SK-N-SH (cell line): ENCODE data around the gene ZC3H15. TPM values are rescaled to one million over a fixed set of nuclear protein-coding genes. Genes with fewer than 3 reads are reported as not detected.

Experiments
- CTCF ChIA-PET: fragments of 300-600, 350-600 bp; formaldehyde crosslinking; extraction: SDS; loops from one replicate; lab custom pipeline; 2021; lab: Yijun Ruan, JAX
- POLR2A ChIA-PET: fragments of 350-600 bp; sonication (Branson Sonifier 250); formaldehyde crosslinking; extraction: SDS; loops from one replicate; lab custom pipeline; 2020; ENCODE audit warnings: antibody characterized with exemption, inconsistent platforms; lab: Yijun Ruan, JAX
- DNase-seq: peaks from one replicate; pipeline ENCODE4 v3.0.0; 2012
- H2AFZ ChIP-seq: fragments of 200-600 bp; sonication (generic); 2 replicates; pipeline ENCODE4 v1.8.1; 2016; ENCODE audit warnings: antibody characterized with exemption, mild to moderate bottlenecking, low read depth
- H3F3A ChIP-seq: fragments of 200-600 bp; sonication (generic); replicated peaks from 2 replicates; pipeline ENCODE3; 2016; ENCODE audit warnings: antibody characterized with exemption, mild to moderate bottlenecking; ENCODE audit not compliant: insufficient read depth
- H3K27ac ChIP-seq, 2 experiments: fragments of 200-500 bp in 1 of 2; fragments of 200-600 bp in 1 of 2; sonication (Bioruptor generic) in 1 of 2; sonication (generic), shearing (Covaris generic) in 1 of 2; 2 replicates each; pipeline versions ENCODE4 v1.5.1 to v1.6.1; 2014 to 2016; ENCODE audit warnings: low read depth in 2 of 2, inconsistent platforms in 1 of 2, low read length in 1 of 2, mild to moderate bottlenecking in 1 of 2, mixed read lengths in 1 of 2
- H3K27me3 ChIP-seq: fragments of 200-600 bp; sonication (generic), shearing (Covaris generic); 2 replicates; pipeline ENCODE4 v1.6.1; 2016; ENCODE audit warnings: mixed run types; ENCODE audit not compliant: insufficient read depth
- H3K36me3 ChIP-seq, 2 experiments: fragments of 200-500 bp in 1 of 2; fragments of 200-600 bp in 1 of 2; sonication (Bioruptor generic) in 1 of 2; sonication (generic) in 1 of 2; replicated peaks in 1 of 2; 2 replicates each; pipeline versions ENCODE3 to v1.5.1; 2014 to 2016; ENCODE audit warnings: low read length in 1 of 2, mild to moderate bottlenecking in 1 of 2; ENCODE audit not compliant: insufficient read depth in 2 of 2, control insufficient read depth in 1 of 2
- H3K4me1 ChIP-seq, 2 experiments: fragments of 200-500 bp in 1 of 2; fragments of 200-600 bp in 1 of 2; sonication (Bioruptor generic) in 1 of 2; sonication (generic), shearing (Covaris generic) in 1 of 2; 2 replicates each; pipeline versions ENCODE4 v1.5.1 to v1.6.1; 2014 to 2016; ENCODE audit warnings: low read depth in 1 of 2, low read length in 1 of 2, mixed run types in 1 of 2; ENCODE audit not compliant: insufficient read depth in 2 of 2, control insufficient read depth in 1 of 2
- H3K4me2 ChIP-seq: fragments of 200-600 bp; sonication (generic), shearing (Covaris generic); 2 replicates; pipeline ENCODE4 v1.6.1; 2017; ENCODE audit warnings: mixed run types
- H3K4me3 ChIP-seq, 2 experiments: fragments of 200-500 bp in 1 of 2; fragments of 200-600 bp in 1 of 2; sonication (Bioruptor generic) in 1 of 2; sonication (generic), shearing (Covaris generic) in 1 of 2; 2 replicates each; pipeline versions ENCODE4 v1.5.1 to v1.8.1; 2014 to 2016; ENCODE audit warnings: low read depth in 2 of 2, inconsistent platforms in 1 of 2, low read length in 1 of 2, mild to moderate bottlenecking in 1 of 2, mixed read lengths in 1 of 2, moderate library complexity in 1 of 2
- H3K79me2 ChIP-seq: fragments of 200-600 bp; sonication (generic); 2 replicates; pipeline ENCODE4 v1.8.1; 2017; ENCODE audit warnings: mild to moderate bottlenecking; ENCODE audit not compliant: insufficient read depth
- H3K9ac ChIP-seq: fragments of 200-600 bp; sonication (generic); 2 replicates; pipeline ENCODE4 v1.6.1; 2017; ENCODE audit warnings: mixed run types
- H3K9me2 ChIP-seq: fragments of 200-600 bp; sonication (generic); 2 replicates; pipeline ENCODE4 v1.6.1; 2017; ENCODE audit warnings: mixed run types
- H3K9me3 ChIP-seq: fragments of 200-600 bp; sonication (generic); 2 replicates; pipeline ENCODE4 v1.6.1; 2017; ENCODE audit warnings: mixed run types, mild to moderate bottlenecking, moderate library complexity
- H4K20me1 ChIP-seq: fragments of 200-600 bp; sonication (generic); 2 replicates; pipeline ENCODE4 v1.6.1; 2017; ENCODE audit warnings: mild to moderate bottlenecking, mixed run types; ENCODE audit not compliant: insufficient read depth
- CTCF ChIP-seq: fragments of 200-600 bp; sonication (generic); IDR thresholded peaks from 2 replicates; pipeline ENCODE4 v1.6.1; 2017; ENCODE audit warnings: antibody characterized with exemption, mild to moderate bottlenecking, moderate library complexity
- EP300 ChIP-seq, 2 experiments: IDR thresholded peaks; 2 replicates each; pipeline versions ENCODE4 v1.4.0 to v1.6.1; 2012; ENCODE audit warnings: borderline replicate concordance in 1 of 2, low read depth in 1 of 2, low read length in 1 of 2
- EZH2phosphoT487 ChIP-seq: fragments of 200-600 bp; sonication (generic); IDR thresholded peaks from 2 replicates; pipeline ENCODE4 v1.6.1; 2017; ENCODE audit warnings: low read depth, mixed run types, mild to moderate bottlenecking, antibody characterized with exemption, moderate library complexity, borderline replicate concordance
- FOXJ3 ChIP-seq: sonication (generic); formaldehyde crosslinking; IDR thresholded peaks from 2 replicates; pipeline ENCODE4 v1.5.1; 2020; ENCODE audit warnings: mild to moderate bottlenecking, missing genetic modification reagents
- GATA2 ChIP-seq: sonication (generic); formaldehyde crosslinking; IDR thresholded peaks from 2 replicates; pipeline ENCODE4 v1.5.0; 2020; ENCODE audit warnings: mild to moderate bottlenecking, missing genetic modification reagents
- IRF3 ChIP-seq: fragments of 150-350 bp; IDR thresholded peaks from 2 replicates; pipeline ENCODE4 v1.6.1; 2016; ENCODE audit warnings: mild to moderate bottlenecking, low read depth, low read length
- JUND ChIP-seq: IDR thresholded peaks from 2 replicates; pipeline ENCODE4 v1.4.0; 2012
- MEF2A ChIP-seq: IDR thresholded peaks from 2 replicates; pipeline ENCODE4 v1.4.0; 2012; ENCODE audit warnings: low read depth, borderline replicate concordance
- NRF1 ChIP-seq: IDR thresholded peaks from 2 replicates; pipeline ENCODE4 v1.6.1; 2012; ENCODE audit warnings: low read depth, mild to moderate bottlenecking, low read length
- PBX3 ChIP-seq: IDR thresholded peaks from 2 replicates; pipeline ENCODE4; 2012
- POLR2AphosphoS5 ChIP-seq: IDR thresholded peaks from 2 replicates; pipeline ENCODE4 v1.6.1; 2012; ENCODE audit warnings: low read depth, low read length
- RAD21 ChIP-seq: IDR thresholded peaks from 2 replicates; pipeline ENCODE4 v1.6.1; 2012; ENCODE audit warnings: mild to moderate bottlenecking, low read length
- RCOR1 ChIP-seq: fragments of 150-350 bp; IDR thresholded peaks from 2 replicates; pipeline ENCODE4 v1.6.1; 2017; ENCODE audit warnings: antibody characterized with exemption, low read length
- REST ChIP-seq: IDR thresholded peaks from 2 replicates; pipeline ENCODE4 v1.6.1; 2012; ENCODE audit warnings: mild to moderate bottlenecking, low read depth, low read length, moderate library complexity
- RXRA ChIP-seq: IDR thresholded peaks from 2 replicates; pipeline ENCODE4 v1.4.0; 2012; ENCODE audit warnings: low read depth, mild to moderate bottlenecking, borderline replicate concordance
- SMC3 ChIP-seq: IDR thresholded peaks from 2 replicates; pipeline ENCODE4 v1.6.1; 2012; ENCODE audit warnings: low read depth, low read length, improper control_type of control experiment
- TAF1 ChIP-seq: IDR thresholded peaks from 2 replicates; pipeline ENCODE4 v1.6.1; 2012; ENCODE audit warnings: low read depth, mild to moderate bottlenecking, low read length, moderate library complexity, borderline replicate concordance
- TCF12 ChIP-seq: IDR thresholded peaks from 2 replicates; pipeline ENCODE4 v1.4.0; 2012
- USF1 ChIP-seq: IDR thresholded peaks from 2 replicates; pipeline ENCODE4 v1.4.0; 2012; ENCODE audit warnings: low read depth, borderline replicate concordance
- WGBS: methylation state at CpG from one replicate; pipeline ENCODE4 v1.1.6; 2017; ENCODE audit warnings: low lambda C conversion rate; 5-methylcytosine and 5-hydroxymethylcytosine counted together
- polyA plus RNA-seq, 3 experiments: library from polyadenylated mRNA; depleted of rRNA; stranded (reverse); fragments of >200 nt; gene quantifications; 2 replicates each; pipeline ENCODE4 v1.2.3, GENCODE V29; 2012

The ZC3H15 gene
- polyA plus RNA-seq, 1 of the 3 experiments (the other 2 are of a cell fraction) = 26.5 TPM

- Histone ChIP-seq H3K79me2 (no peaks in the 10 kb centered on the region), H3K4me2 (no peak overlapping the region), H3K9me2 (no peaks in the 10 kb centered on the region), H3F3A (no peaks in the 10 kb centered on the region), H4K20me1 (no peaks in the 10 kb centered on the region), H3K27ac (no peak overlapping the region), H3K36me3 (no peaks in the 10 kb centered on the region), H2AFZ (no peak overlapping the region), H3K4me1 (no peaks in the 10 kb centered on the region; a peak in 2 of 4 replicates), H3K9me3 (no peaks in the 10 kb centered on the region), H3K4me3 (no peak overlapping the region), H3K9ac (no peak overlapping the region), H3K27me3 (no peaks in the 10 kb centered on the region)
- CTCF ChIA-PET = interaction anchor here (0.9 to 1.8 kb wide), 7 partner anchors 43 to 1848 kb away, joined by 3 to 10 read pairs (median 4); no protein-coding TSS in a partner anchor
- peak; percentile 16 for DNase-seq
- POLR2A ChIA-PET = no interaction called here
- WGBS = 36% methylated on average over 1 of the region's 1 CpG
- TF ChIP-seq FOXJ3 (CRISPR knock-in tag) = no peak
- TF ChIP-seq RAD21 = peak; percentile 80
- no peak for TF ChIP-seq NRF1
- no peak for TF ChIP-seq RCOR1
- TF ChIP-seq CTCF = peak; percentile 61
- TF ChIP-seq JUND = no peak
- no peak for TF ChIP-seq TAF1
- peak; percentile 52; the same call in 1 of the 2 replicates for TF ChIP-seq SMC3
Observed at GRCh38 chr2:186460465-186460864, 25.6 kb upstream of the ZC3H15 start.

- no peaks in the 10 kb centered on the region; the same call in 1 of the 2 replicates for H3K9me3 ChIP-seq
- H4K20me1 ChIP-seq = no peaks in the 10 kb centered on the region
- no peaks in the 10 kb centered on the region for H3K79me2 ChIP-seq
- H3K27me3 ChIP-seq = no peaks in the 10 kb centered on the region
- CTCF ChIA-PET = no interaction called here
- H3K9ac ChIP-seq = no peak overlapping the region
- H3K4me2 ChIP-seq = no peak overlapping the region
- no peaks in the 10 kb centered on the region for H3K9me2 ChIP-seq
- no peaks in the 10 kb centered on the region for H3K36me3 ChIP-seq
- H3K27ac ChIP-seq = no peak overlapping the region
- no peaks in the 10 kb centered on the region for H3K4me1 ChIP-seq
- H3K4me3 ChIP-seq = no peak overlapping the region
- no peak for DNase-seq
- POLR2A ChIA-PET = no interaction called here
- H3F3A ChIP-seq = no peaks in the 10 kb centered on the region
- no peak overlapping the region for H2AFZ ChIP-seq
- no peak for TF ChIP-seq RXRA
- no peak for TF ChIP-seq PBX3
- no peak for TF ChIP-seq EZH2phosphoT487
- TF ChIP-seq TCF12 = no peak
- no peak for TF ChIP-seq POLR2AphosphoS5
- TF ChIP-seq IRF3 = no peak
- TF ChIP-seq GATA2 (CRISPR knock-in tag) = no peak
- TF ChIP-seq EP300 (IDR thresholded peaks at IDR 0.05; ENCODE audit: borderline replicate concordance in 1 of 2, low read depth in 1 of 2, low read length in 1 of 2) = no peak
- no peak for TF ChIP-seq REST
- no peak for TF ChIP-seq USF1
- no peak for TF ChIP-seq JUND
- TF ChIP-seq SMC3 = no peak
- no peak for TF ChIP-seq MEF2A
Observed at GRCh38 chr2:186466743-186467142, 19.3 kb upstream of the ZC3H15 start.
